SIG-M5 (cell line): ENCODE results near the gene CNTNAP2.

ENCODE experiments used
- DNase-seq: peaks from one replicate; lab custom pipeline; 2025; lab: John Stamatoyannopoulos, UW

CNTNAP2 gene

GRCh38 chr7:146424084-146424483 is 307.5 kb downstream of the CNTNAP2 start:
- DNase-seq, result no peak

- no peak for DNase-seq
Measured at GRCh38 chr7:146433501-146433900, 316.9 kb downstream of the CNTNAP2 start.

- no peak for DNase-seq
Measured at GRCh38 chr7:146443102-146443501, 326.5 kb downstream of the CNTNAP2 start.

DNA sequence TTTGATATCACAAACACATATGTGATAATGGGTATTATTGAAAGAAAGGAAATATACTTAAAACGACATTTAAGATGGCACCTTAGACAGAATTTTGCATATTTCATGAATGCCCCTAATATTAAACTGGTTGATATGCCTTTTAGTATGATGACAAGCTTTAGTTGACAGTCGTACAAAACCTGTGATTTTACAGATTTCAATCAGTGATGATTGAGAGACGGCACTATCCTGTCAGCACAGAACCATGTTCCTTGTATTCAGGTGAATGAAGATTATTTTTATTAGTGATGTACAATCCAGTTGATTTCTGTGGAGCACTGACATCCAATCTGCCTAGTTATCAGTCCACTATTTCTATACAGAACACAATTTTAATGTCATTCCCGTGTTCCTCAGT is 333.0 kb downstream of the CNTNAP2 start:
- no peak for DNase-seq

DNA sequence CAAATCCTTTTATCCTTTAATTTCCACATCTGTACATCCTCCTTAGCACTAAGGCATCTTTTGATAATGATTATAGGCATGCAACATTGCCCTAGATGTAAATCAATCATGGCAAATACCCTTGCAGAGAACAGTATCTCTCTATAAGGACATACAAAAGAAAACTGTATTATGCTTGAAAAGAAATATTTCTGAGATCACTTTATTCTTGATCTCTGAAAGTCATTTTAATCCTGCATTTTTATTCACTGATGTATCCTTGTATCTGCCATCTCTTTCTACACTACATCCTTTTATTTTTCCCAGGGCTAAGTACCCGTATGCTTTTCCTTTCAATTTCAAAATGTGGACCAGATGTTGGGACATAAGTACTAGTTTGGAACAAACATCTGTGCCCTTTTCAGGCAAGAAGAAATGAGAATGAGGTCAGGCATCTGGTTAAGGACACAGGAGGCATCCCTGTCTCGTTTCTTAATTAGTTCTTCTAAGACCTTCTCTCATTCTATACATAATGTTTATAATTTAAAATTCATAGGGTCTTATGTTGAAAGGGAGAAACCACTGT is 338.6 kb downstream of the CNTNAP2 start:
- DNase-seq, result no peak

GRCh38 chr7:146479040-146479439 is 362.4 kb downstream of the CNTNAP2 start:
- DNase-seq, result no peak

DNA sequence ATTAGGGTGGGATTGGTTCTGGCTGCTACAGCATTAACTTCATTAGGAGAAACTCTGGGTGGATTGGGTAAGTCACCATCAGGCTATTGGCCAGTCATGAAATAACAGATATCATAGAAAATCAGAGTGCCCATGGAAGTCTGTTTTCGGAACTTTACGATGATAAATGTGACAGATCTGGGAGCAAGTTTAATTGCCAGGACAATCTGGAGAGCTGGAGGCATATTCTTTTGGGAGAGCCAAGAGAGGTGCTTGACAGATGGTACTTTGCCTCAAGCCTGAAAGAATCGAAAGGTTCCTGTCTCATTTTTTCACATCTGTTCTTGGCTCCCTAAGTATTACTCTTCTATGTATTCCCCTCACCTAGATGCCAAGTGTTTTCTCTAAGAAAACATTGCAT is 369.9 kb downstream of the CNTNAP2 start:
- no peak for DNase-seq

DNA sequence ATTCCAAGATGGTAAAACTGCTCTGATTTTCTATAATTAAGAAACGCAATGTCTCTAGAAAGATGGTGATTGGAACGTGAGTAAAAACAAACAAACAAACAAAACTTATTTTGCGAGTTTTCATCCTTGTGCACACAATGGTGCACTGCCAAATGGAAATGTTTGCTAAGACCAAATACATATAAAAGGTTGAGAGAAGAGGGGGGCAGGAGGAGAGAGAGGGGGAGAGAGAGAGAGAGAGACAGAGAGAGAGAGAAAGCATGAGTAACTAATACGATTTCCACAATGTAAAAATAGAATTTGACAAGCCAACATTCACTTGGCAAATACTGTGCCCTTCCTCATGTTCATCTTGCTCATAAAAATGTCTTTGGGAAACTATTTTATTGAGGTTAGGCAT is 375.4 kb downstream of the CNTNAP2 start:
- no peak for DNase-seq

- no peak for DNase-seq
Measured at GRCh38 chr7:146494952-146495596, 378.5 kb downstream of the CNTNAP2 start.

DNA sequence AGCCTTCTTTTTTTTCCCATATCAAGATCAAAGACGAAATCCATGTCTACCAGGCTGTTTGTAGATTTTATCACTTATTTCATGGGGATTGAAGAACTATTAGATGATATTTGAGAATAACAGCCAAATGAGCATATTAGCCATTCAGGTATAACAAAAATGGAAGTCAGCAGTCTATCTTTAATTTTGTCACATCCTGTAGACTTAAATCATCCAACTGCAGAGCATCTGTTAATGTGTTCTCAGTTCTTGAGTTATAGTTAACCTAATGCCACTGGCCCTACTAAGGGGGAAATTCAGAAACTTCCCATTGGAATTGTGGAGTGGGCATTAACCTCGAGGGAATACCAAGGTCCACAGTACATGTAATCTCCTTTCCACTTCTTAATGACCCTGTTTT is 380.1 kb downstream of the CNTNAP2 start:
- DNase-seq, result no peak

- DNase-seq, result no peak
Measured at GRCh38 chr7:146499970-146500369, 383.4 kb downstream of the CNTNAP2 start.

- no peak for DNase-seq
Measured at GRCh38 chr7:146503844-146504243, 387.2 kb downstream of the CNTNAP2 start.

DNA sequence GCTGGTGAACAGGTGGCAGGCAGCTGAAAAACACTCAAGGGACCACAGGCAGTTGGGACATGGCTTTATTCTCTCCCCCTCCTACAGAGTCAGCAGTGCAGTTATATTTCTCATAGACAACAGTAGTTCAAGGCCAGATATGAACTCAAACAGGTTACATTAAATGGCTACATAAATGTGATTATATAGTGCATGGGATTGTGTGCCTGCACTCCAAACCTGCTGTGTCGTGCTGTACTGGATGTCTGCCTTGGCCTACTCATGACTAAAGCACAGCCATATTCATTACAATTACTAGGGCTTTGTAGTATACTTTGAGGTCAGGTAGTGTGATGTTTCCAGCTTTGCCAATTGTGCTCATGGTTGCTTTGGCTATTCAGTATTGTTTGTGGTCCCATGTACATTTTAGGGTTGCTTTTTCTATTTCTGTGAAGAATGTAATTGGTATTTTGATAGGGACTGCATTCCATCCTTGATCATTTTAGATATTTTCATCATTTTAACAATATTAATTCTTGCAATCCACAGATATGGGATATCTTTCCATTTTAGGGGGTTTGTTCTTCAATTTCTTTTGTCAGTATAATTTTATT is 393.6 kb downstream of the CNTNAP2 start:
- no peak for DNase-seq

- no peak for DNase-seq
Measured at GRCh38 chr7:146514304-146514703, 397.7 kb downstream of the CNTNAP2 start.

- DNase-seq, result no peak
Measured at GRCh38 chr7:146528581-146528980, 412.0 kb downstream of the CNTNAP2 start.

GRCh38 chr7:146539836-146540235 is 423.2 kb downstream of the CNTNAP2 start:
- DNase-seq, result no peak

DNA sequence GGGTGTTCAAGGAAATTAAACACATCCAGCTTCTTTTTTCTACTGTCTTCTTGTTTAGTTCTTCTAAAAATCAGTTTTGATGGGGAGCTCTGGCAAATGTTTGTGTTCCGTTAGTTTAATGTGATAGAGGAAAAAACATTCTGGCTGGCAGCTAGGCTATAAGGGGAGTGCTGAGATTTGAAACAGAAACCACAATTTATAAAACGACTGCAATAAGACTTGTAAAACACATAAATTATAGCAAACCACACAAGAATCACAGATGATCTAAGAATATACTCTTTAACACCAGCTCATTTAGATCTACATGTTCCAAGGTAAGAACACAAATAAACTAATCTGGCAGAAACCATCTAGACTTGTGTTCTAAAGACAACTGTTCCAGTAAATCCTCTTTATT is 425.5 kb downstream of the CNTNAP2 start:
- DNase-seq, result no peak

DNA sequence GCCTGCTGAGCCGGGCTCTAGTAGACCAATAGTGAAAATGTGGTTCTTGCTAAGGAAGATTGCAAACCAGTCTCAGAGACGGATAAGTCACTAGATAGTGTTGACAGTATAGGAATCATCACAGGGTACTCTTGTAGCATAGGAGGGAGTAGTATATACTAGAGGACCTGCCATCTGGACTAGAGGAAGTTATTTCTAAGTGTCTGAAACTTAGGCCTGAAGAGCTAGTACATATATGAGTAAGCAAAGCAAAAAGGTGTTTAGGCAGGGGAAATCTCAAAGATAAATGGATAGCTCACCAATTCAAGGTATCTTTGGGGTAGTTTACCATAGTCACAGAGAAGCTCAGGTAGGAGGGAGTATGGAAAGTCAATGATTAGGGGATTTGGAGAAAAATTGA is 428.1 kb downstream of the CNTNAP2 start:
- no peak for DNase-seq

DNA sequence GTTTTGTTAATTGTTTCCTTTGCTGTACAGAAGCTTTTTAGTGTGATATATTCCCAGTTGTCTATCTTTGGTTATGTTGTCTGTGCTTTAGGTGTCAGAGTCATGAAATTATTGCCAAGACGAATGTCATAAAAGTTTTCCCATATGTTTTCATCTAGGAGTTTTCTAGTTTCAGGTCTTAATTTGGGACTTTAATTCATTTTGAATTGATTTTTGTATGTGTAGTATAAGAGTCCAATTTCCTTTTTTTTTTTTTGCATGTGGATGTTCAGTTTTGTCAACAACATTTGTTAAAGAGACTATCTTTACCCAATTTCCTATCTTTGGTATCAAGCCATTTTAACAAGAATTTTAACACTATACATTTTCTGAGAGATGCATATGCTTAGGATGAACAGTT is 432.2 kb downstream of the CNTNAP2 start:
- DNase-seq, result no peak

DNA sequence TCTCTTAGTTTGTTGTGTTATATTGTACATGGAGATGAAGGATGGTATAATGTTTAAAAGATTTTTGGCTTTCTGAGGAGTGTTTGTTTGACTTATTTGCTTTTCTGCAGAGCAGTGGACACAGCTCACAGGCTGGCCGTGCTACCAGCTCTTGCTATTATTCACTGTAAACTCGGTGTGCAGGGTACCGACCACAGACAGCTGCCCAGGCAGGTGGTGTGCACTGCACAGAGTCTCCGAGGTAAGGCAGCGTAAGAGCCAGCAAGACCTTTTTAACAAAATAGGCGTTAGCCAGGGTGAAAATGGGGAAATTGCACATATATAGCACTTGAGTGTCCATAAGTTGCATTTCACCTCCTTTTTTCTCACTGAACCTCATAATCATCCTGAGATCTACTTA is 438.0 kb downstream of the CNTNAP2 start:
- DNase-seq, result no peak

- DNase-seq, result no peak
Measured at GRCh38 chr7:146557971-146558469, 441.4 kb downstream of the CNTNAP2 start.

- DNase-seq, result no peak
Measured at GRCh38 chr7:146565872-146566271, 449.3 kb downstream of the CNTNAP2 start.

DNA sequence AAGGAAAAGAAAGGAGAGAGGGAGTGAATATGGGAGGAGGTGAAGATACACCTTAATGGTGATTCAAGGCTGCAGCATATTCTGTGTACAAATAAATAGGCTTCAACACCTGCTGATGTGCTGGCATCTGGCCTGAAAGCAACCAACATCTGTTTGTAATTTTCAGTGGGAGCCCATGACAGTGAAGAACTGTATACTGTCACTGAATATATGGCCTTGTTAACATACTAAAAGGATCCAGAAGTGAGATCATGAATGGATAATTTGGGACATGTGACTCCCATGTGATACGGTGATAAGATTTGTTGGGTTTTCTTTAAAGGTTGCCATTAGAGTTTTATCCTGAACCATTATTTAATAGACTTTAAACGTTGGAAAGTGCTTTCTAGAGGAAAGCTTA is 459.3 kb downstream of the CNTNAP2 start:
- DNase-seq, result no peak

GRCh38 chr7:146591976-146592375 is 475.4 kb downstream of the CNTNAP2 start:
- DNase-seq, result no peak
